ENCODE results near the gene SLC7A14. TPM values are rescaled to one million over a fixed set of nuclear protein-coding genes. Genes with fewer than 3 reads are reported as not detected.

Gene SLC7A14
- not detected for total RNA-seq

DNA sequence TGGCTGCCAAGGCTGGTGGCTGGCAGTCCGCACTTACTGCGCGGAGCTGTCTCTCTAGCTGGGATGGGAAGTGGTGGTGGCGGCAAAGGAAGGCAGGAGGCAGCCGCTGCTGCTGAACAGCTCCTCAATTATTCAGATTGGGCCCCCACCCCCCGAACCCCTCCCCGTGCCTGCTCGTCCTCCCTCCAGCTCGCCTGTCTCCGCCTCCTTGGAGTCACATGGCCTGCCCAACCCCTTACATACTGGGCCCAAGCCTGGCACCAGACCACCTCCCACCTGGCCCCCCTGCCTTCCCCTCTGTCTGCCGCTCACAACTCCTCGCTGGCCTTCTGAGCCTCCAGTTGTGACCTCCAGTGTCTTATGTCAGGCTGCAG is at the start of gene SLC7A14:
SLC7A14 (minus strand) TSS at position 139 of the 374 bp plus-strand sequence. CDS start 59,139 bp downstream, outside the sequence.
- TF ChIP-seq CTCF (IDR thresholded peaks at IDR 0.05), result no peak
- TF ChIP-seq POLR2A (IDR thresholded peaks at IDR 0.05), result no peak
- TF ChIP-seq POLR2AphosphoS5 (IDR thresholded peaks at IDR 0.05), result no peak
- no peak for TF ChIP-seq EP300 (IDR thresholded peaks at IDR 0.05)
- H3K4me3 ChIP-seq, result peak within 1 kb of the TSS; percentile 28

DNA sequence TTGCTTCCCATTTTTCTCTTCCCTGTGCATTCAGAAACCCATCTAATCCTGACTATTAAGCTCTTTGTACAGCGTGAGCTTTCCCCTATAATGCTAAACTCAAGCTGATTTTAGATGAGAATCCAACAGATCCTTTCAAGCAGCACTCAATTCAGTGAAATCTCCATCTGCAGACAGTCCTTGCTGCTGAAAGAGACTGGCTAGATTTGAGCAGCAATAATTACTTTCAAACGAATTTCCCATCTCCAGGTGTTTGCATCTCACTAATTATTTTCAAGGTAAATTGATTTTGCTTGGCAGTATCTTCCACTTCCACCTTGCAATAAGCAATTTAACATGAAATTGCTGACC is 49.5 kb upstream of the SLC7A14 start:
- no peak overlapping the region for H3K4me3 ChIP-seq
- DNase-seq (ENCODE audit: low spot score in 2 of 2), result no peak
- TF ChIP-seq CTCF (IDR thresholded peaks at IDR 0.05), result no peak
- no peak for TF ChIP-seq POLR2A (IDR thresholded peaks at IDR 0.05)
- no peak for TF ChIP-seq EP300 (IDR thresholded peaks at IDR 0.05)
- no peak for TF ChIP-seq POLR2AphosphoS5 (IDR thresholded peaks at IDR 0.05)
- no peaks in the 10 kb centered on the region for H3K9me3 ChIP-seq
- H3K36me3 ChIP-seq, result no peaks in the 10 kb centered on the region
- H3K4me1 ChIP-seq, result no peaks in the 10 kb centered on the region
- no peaks in the 10 kb centered on the region for H3K27me3 ChIP-seq
- H3K27ac ChIP-seq, result no peak overlapping the region
- 84% methylated on average over 2 of the region's 2 CpGs for WGBS

More for the DNA sequence above, at the start of gene SLC7A14:
- peaks cover 42% of the 10 kb centered on the region for H3K27me3 ChIP-seq
- 23% methylated on average over 6 of the region's 12 CpGs for WGBS
- DNase-seq (ENCODE audit: low spot score in 2 of 2), result no peak
- H3K36me3 ChIP-seq, result no peaks in the 10 kb centered on the region
- peaks cover 12% of the 10 kb centered on the region for H3K4me1 ChIP-seq
- H3K9me3 ChIP-seq, result no peaks in the 10 kb centered on the region
- no peak within 1 kb of the TSS for H3K27ac ChIP-seq

DNA sequence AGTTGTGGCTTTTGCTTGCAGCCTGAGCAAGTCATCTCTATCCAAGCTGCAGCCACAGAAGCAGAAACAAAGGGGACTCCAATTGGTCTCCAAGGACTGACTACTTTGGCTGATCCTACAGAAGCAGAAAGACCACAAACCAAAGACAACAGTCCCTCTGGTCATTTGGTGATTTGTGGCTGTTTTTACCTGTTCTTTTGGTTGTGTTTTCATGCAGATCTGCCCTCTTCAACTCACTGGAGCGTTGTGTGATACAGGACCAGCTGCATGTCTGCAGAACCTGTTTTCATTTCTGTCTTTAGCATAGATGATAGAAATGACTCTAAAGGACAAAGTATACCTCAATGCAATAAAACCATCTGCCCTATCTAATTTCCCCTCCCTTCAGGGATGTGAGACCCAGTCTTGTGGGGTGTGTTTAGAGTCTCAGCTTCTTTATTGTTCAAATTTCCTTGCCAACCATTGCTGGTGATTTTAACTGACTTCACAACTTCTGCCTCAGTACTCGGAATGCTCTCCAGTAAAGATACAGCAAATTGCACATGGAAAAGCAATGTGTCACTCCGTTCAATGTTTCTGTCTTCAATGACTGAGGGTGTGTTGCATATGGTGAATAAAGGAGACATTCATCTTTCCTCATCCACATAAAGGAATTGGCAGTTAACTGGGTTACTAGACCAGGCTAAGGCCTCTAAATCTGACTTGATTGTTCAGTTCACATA is 48.9 kb upstream of the SLC7A14 start:
- H3K4me3 ChIP-seq, result no peak overlapping the region
- 81% methylated on average over 3 of the region's 3 CpGs for WGBS
- no peaks in the 10 kb centered on the region for H3K4me1 ChIP-seq
- H3K27me3 ChIP-seq, result no peaks in the 10 kb centered on the region
- no peaks in the 10 kb centered on the region for H3K36me3 ChIP-seq
- H3K9me3 ChIP-seq, result no peaks in the 10 kb centered on the region
- TF ChIP-seq CTCF (IDR thresholded peaks at IDR 0.05) (no peak), POLR2AphosphoS5 (IDR thresholded peaks at IDR 0.05) (no peak), POLR2A (IDR thresholded peaks at IDR 0.05) (no peak), EP300 (IDR thresholded peaks at IDR 0.05) (no peak)
- H3K27ac ChIP-seq, result no peak overlapping the region
- DNase-seq (ENCODE audit: low spot score in 2 of 2), result no peak

DNA sequence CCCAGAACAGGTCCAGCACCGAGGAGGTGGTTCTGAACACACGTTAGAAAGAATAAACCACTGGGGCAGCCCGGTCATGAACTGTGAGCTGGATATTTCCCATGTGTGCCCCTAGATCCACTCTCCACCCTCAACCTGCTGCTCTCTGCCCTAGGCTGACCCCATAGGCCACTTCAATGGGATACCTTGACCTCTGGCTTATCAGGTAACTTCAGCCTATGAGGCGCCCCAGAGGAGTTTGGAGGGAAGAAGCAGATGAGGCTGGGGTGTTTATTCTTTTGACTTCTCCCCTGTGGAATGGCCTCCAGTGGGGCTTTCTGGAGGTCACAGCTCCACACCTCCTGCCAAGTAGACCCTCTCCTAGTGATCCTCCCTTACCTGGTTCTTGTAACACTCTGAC is 47.7 kb upstream of the SLC7A14 start:
- no peaks in the 10 kb centered on the region for H3K4me1 ChIP-seq
- H3K36me3 ChIP-seq, result no peaks in the 10 kb centered on the region
- H3K27ac ChIP-seq, result no peak overlapping the region
- DNase-seq (ENCODE audit: low spot score in 2 of 2), result no peak
- WGBS, result 94% methylated on average over 4 of the region's 4 CpGs
- no peaks in the 10 kb centered on the region for H3K9me3 ChIP-seq
- H3K27me3 ChIP-seq, result no peaks in the 10 kb centered on the region
- no peak overlapping the region for H3K4me3 ChIP-seq
- no peak for TF ChIP-seq POLR2A (IDR thresholded peaks at IDR 0.05)
- no peak for TF ChIP-seq POLR2AphosphoS5 (IDR thresholded peaks at IDR 0.05)
- no peak for TF ChIP-seq CTCF (IDR thresholded peaks at IDR 0.05)
- TF ChIP-seq EP300 (IDR thresholded peaks at IDR 0.05), result no peak

DNA sequence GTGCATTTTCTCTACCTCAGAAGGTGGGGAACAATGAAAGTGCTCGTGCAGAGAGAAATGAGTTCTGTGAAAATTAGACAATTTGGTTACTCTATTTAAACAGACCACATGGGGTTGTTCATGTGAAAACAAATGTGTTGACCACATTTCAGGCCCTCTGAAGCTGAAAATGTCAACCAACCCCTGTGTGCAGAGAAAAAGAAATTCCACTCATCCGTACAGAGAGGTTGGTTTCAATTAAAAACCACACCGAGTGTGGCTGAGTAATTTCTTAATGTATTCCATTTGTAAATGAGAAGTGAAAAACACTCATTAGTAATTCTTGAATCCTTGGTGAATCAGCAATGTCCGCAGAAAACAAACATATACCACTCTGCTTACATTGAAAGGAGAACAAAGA is 46.9 kb upstream of the SLC7A14 start:
- WGBS, result 66% methylated on average over 4 of the region's 4 CpGs

More for the DNA sequence above, 46.9 kb upstream of the SLC7A14 start:
- no peaks in the 10 kb centered on the region for H3K27me3 ChIP-seq
- no peak overlapping the region for H3K27ac ChIP-seq
- H3K9me3 ChIP-seq, result no peaks in the 10 kb centered on the region
- no peaks in the 10 kb centered on the region for H3K4me1 ChIP-seq
- TF ChIP-seq EP300 (IDR thresholded peaks at IDR 0.05) (no peak), POLR2AphosphoS5 (IDR thresholded peaks at IDR 0.05) (no peak), CTCF (IDR thresholded peaks at IDR 0.05) (no peak), POLR2A (IDR thresholded peaks at IDR 0.05) (no peak)
- no peaks in the 10 kb centered on the region for H3K36me3 ChIP-seq
- H3K4me3 ChIP-seq, result no peak overlapping the region
- DNase-seq (ENCODE audit: low spot score in 2 of 2), result no peak
